ENCODE results near the gene TDRD1. TPM values are rescaled to one million over a fixed set of nuclear protein-coding genes. Genes with fewer than 3 reads are reported as not detected.

The TDRD1 gene
- total and polyA plus RNA-seq, 9 of the 15 experiments (the other 6 are each of a cell fraction or from before 2014, with no cell fraction given): not detected

DNA sequence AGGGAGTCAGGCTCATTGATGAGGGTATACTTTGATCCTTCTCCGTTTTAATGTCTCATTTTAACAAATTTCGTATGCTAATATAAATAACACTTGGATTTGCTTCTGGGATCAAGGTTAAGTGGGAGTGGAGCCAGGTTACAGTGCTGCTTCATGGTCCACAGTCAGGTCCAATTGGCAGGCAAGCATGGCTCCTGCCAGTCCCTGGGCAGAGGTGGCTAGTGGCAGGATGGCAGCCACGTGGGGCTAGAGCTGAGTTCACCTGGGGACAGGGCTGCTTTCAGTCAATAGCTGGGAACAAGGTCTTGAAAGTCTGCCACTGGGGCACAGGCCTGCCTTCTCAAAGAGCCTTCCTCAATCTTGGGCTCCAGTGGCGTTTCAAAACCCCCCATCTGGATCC is 43.9 kb downstream of the TDRD1 start:
- Histone ChIP-seq H3K9me3 (replicated peaks; ENCODE audit: control insufficient read depth, insufficient read depth, low read depth, low read length) (no peaks in the 10 kb centered on the region), H3K9me1 (ENCODE audit: control insufficient read depth, insufficient read depth, low read length) (no peaks in the 10 kb centered on the region), H3K9ac (ENCODE audit: insufficient read depth in 1 of 2, low read depth in 2 of 2, low read length in 2 of 2) (no peak overlapping the region), H3K27ac (ENCODE audit: extremely low read depth, low read depth, low read length) (no peak overlapping the region), H3K4me3 (no peak overlapping the region), H2AFZ (ENCODE audit: low read depth, low read length) (no peak overlapping the region), H3K4me1 (replicated peaks in 1 of 2; ENCODE audit: control insufficient read depth in 2 of 2, insufficient read depth in 2 of 2, low read length in 2 of 2) (no peaks in the 10 kb centered on the region), H3K36me3 (ENCODE audit: control insufficient read depth, insufficient read depth, low read length) (no peaks in the 10 kb centered on the region), H3K27me3 (ENCODE audit: control insufficient read depth in 2 of 2, insufficient read depth in 2 of 2, low read length in 2 of 2) (no peaks in the 10 kb centered on the region; a peak in 1 of 5 replicates), H3K79me2 (ENCODE audit: control insufficient read depth, insufficient read depth, low read length) (no peaks in the 10 kb centered on the region), H3K4me2 (ENCODE audit: insufficient read depth, low read length) (no peak overlapping the region), H4K20me1 (replicated peaks; ENCODE audit: control insufficient read depth, insufficient read depth, low read length) (no peaks in the 10 kb centered on the region)
- no peak for DNase-seq (ENCODE audit: extremely low read depth in 1 of 4, low spot score in 3 of 4)
- ATAC-seq: no peak
- intact Hi-C loops (cut with micrococcal nuclease) (no loop called here), in situ Hi-C loops (cut with MboI) (no loop called here)
- ChIA-PET CTCF (ENCODE audit: low intra/inter-chr PET ratio) (no interaction called here), POLR2A (no interaction called here)
- FAIRE-seq: no peak
- no TSS peak for BruUV-seq (replicated peaks)
- no peak for TF ChIP-seq IFI16 (CRISPR knock-in tag; IDR thresholded peaks at IDR 0.05)
- no peak for TF ChIP-seq HSF4 (CRISPR knock-in tag; IDR thresholded peaks at IDR 0.05; ENCODE audit: borderline replicate concordance)
- TF ChIP-seq ZFP1 (CRISPR knock-in tag; IDR thresholded peaks at IDR 0.05): no peak
- TF ChIP-seq ATF1 (CRISPR knock-in tag; IDR thresholded peaks at IDR 0.05): no peak
- no peak for TF ChIP-seq ATF1 (tag; IDR thresholded peaks at IDR 0.05)
- TF ChIP-seq, protein P1, sequence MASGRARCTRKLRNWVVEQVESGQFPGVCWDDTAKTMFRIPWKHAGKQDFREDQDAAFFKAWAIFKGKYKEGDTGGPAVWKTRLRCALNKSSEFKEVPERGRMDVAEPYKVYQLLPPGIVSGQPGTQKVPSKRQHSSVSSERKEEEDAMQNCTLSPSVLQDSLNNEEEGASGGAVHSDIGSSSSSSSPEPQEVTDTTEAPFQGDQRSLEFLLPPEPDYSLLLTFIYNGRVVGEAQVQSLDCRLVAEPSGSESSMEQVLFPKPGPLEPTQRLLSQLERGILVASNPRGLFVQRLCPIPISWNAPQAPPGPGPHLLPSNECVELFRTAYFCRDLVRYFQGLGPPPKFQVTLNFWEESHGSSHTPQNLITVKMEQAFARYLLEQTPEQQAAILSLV (tag; IDR thresholded peaks at IDR 0.05): no peak
- no peak for TF ChIP-seq NCOA1 (IDR thresholded peaks at IDR 0.05; ENCODE audit: low read depth)
- 0% methylated on average over 4 of the region's 4 CpGs for WGBS (ENCODE audit: insufficient coverage, low coverage, missing lambda C conversion rate)

DNA sequence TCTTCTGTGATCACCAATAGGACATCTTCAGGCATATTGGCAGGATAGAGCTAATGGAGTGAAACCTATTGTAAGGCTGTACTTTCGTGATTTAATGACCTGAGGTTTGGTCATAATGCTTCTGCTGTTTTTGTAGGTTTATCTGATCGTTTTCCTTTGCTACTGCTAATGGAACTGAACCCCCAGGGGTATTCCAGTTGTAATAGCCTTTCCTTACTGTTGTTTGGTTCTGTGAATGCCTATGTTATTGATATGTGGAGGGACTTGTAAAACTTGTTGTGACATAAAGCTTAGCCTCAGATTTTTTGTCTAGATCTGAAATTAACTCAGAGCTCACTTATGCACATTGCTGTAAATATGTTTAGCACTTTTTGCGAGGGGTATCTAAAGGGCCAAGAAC is 49.0 kb downstream of the TDRD1 start:
- no peak for FAIRE-seq
- no peak for DNase-seq (ENCODE audit: extremely low read depth in 1 of 4, low spot score in 3 of 4)
- no peak overlapping the region for H2AFZ ChIP-seq (ENCODE audit: low read depth, low read length)
- TF ChIP-seq MAFK (IDR thresholded peaks at IDR 0.05; ENCODE audit: low read length) (no peak), POLR2G (IDR thresholded peaks at IDR 0.05; ENCODE audit: low read depth, low read length) (no peak), ELF2 (CRISPR knock-in tag; IDR thresholded peaks at IDR 0.05) (no peak), EZH2 (IDR thresholded peaks at IDR 0.05; ENCODE audit: borderline replicate concordance, low read depth, low read length) (no peak), GATAD2B (IDR thresholded peaks at IDR 0.05; ENCODE audit: borderline replicate concordance) (no peak), MEF2D (tag; conservative IDR thresholded peaks at IDR 0.05; ENCODE audit: low read depth) (no peak)
- TF ChIP-seq, protein P2, sequence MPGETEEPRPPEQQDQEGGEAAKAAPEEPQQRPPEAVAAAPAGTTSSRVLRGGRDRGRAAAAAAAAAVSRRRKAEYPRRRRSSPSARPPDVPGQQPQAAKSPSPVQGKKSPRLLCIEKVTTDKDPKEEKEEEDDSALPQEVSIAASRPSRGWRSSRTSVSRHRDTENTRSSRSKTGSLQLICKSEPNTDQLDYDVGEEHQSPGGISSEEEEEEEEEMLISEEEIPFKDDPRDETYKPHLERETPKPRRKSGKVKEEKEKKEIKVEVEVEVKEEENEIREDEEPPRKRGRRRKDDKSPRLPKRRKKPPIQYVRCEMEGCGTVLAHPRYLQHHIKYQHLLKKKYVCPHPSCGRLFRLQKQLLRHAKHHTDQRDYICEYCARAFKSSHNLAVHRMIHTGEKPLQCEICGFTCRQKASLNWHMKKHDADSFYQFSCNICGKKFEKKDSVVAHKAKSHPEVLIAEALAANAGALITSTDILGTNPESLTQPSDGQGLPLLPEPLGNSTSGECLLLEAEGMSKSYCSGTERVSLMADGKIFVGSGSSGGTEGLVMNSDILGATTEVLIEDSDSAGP (CRISPR knock-in tag; IDR thresholded peaks at IDR 0.05): no peak

More for the DNA sequence above, 49.0 kb downstream of the TDRD1 start:
- no peak overlapping the region for H3K4me3 ChIP-seq
- H3K9me3 ChIP-seq (replicated peaks; ENCODE audit: control insufficient read depth, insufficient read depth, low read depth, low read length): no peaks in the 10 kb centered on the region
- intact Hi-C loops (cut with micrococcal nuclease) (no loop called here), in situ Hi-C loops (cut with MboI) (no loop called here)
- BruUV-seq (replicated peaks): no TSS peak
- ATAC-seq: no peak
- no peaks in the 10 kb centered on the region for H4K20me1 ChIP-seq (replicated peaks; ENCODE audit: control insufficient read depth, insufficient read depth, low read length)
- no peaks in the 10 kb centered on the region for H3K79me2 ChIP-seq (ENCODE audit: control insufficient read depth, insufficient read depth, low read length)
- H3K27ac ChIP-seq (ENCODE audit: extremely low read depth, low read depth, low read length): no peak overlapping the region
- no peak overlapping the region for H3K4me2 ChIP-seq (ENCODE audit: insufficient read depth, low read length)
- WGBS (ENCODE audit: insufficient coverage, low coverage, missing lambda C conversion rate): 0% methylated on average over 3 of the region's 3 CpGs
- H3K9me1 ChIP-seq (ENCODE audit: control insufficient read depth, insufficient read depth, low read length): no peaks in the 10 kb centered on the region
- ChIA-PET POLR2A (no interaction called here), CTCF (ENCODE audit: low intra/inter-chr PET ratio) (no interaction called here)
- H3K9ac ChIP-seq (ENCODE audit: insufficient read depth in 1 of 2, low read depth in 2 of 2, low read length in 2 of 2): no peak overlapping the region
- H3K36me3 ChIP-seq (ENCODE audit: control insufficient read depth, insufficient read depth, low read length): no peaks in the 10 kb centered on the region
- H3K4me1 ChIP-seq (replicated peaks in 1 of 2; ENCODE audit: control insufficient read depth in 2 of 2, insufficient read depth in 2 of 2, low read length in 2 of 2): no peaks in the 10 kb centered on the region
- H3K27me3 ChIP-seq (ENCODE audit: control insufficient read depth in 2 of 2, insufficient read depth in 2 of 2, low read length in 2 of 2): peaks cover 0 to 4% of the 10 kb centered on the region in 2 experiments; a peak in 2 of 5 replicates
